B cell (primary cell): ENCODE results near the gene TMEM208. TPM values are rescaled to one million over a fixed set of nuclear protein-coding genes. Genes with fewer than 3 reads are reported as not detected.

ENCODE experiments used
- ATAC-seq: fragments of 200-7000 bp; cut with Tn5 transposase; one replicate; pipeline ENCODE4 v1.10.0; 2021; ENCODE audit warnings: low read depth, mild to moderate bottlenecking, moderate number of reproducible peaks, moderate library complexity
- CTCF ChIA-PET: fragments of 350-600 bp; sonication (Branson Sonifier 250); formaldehyde crosslinking; loops from one replicate; lab custom pipeline; 2021; ENCODE audit warnings: antibody characterized with exemption, inconsistent platforms; lab: Charles Lee
- POLR2A ChIA-PET: fragments of 350-600 bp; sonication (Branson Sonifier 250); formaldehyde crosslinking; loops from one replicate; lab custom pipeline; 2021; ENCODE audit warnings: antibody characterized with exemption; lab: Charles Lee
- DNase-seq: peaks from one replicate; pipeline ENCODE4 v3.0.0; 2013
- H2AFZ ChIP-seq: 2 replicates; pipeline ENCODE4 v1.6.1; 2012; ENCODE audit warnings: mild to moderate bottlenecking, low read depth, low read length; ENCODE audit not compliant: insufficient read depth, poor library complexity, severe bottlenecking
- H3K27ac ChIP-seq, 2 donors: 1 replicate in 1 of 2; 2 replicates in 1 of 2; pipeline ENCODE4 v1.5.1; 2012 to 2013; ENCODE audit warnings: low read length in 2 of 2, mild to moderate bottlenecking in 2 of 2, moderate library complexity in 1 of 2
- H3K27me3 ChIP-seq, 4 experiments: fragments of 200-600 bp in 1 of 4; sonication (generic) in 1 of 4; replicated peaks in 1 of 4; 1 replicate in 2 of 4; 2 replicates in 2 of 4; pipeline versions ENCODE4 v1.6.1 to v1.7.0; 2013 to 2016; ENCODE audit warnings: low read length in 3 of 4, mild to moderate bottlenecking in 2 of 4, mixed read lengths in 1 of 4, moderate library complexity in 1 of 4; ENCODE audit not compliant: insufficient read depth in 4 of 4, control insufficient read depth in 3 of 4; ENCODE audit errors: control extremely low read depth in 1 of 4
- H3K36me3 ChIP-seq, 2 experiments: replicated peaks in 1 of 2; 1 replicate in 1 of 2; 2 replicates in 1 of 2; pipeline versions ENCODE4 v1.6.1 to v1.7.1; 2013; ENCODE audit warnings: low read length in 1 of 2; ENCODE audit not compliant: insufficient read depth in 2 of 2, control insufficient read depth in 1 of 2; ENCODE audit errors: control extremely low read depth in 1 of 2, extremely low read depth in 1 of 2
- H3K4me1 ChIP-seq, 2 donors: fragments of 200-600 bp in 1 of 2; sonication (generic) in 1 of 2; 1 replicate in 1 of 2; 2 replicates in 1 of 2; pipeline versions ENCODE4 v1.5.1 to v1.6.1; 2013 to 2017; ENCODE audit warnings: low read length in 2 of 2; ENCODE audit not compliant: control insufficient read depth in 2 of 2, insufficient read depth in 2 of 2
- H3K4me2 ChIP-seq: replicated peaks from 2 replicates; pipeline ENCODE3; 2012; ENCODE audit warnings: mild to moderate bottlenecking, low read depth, low read length; ENCODE audit not compliant: poor library complexity, severe bottlenecking
- H3K4me3 ChIP-seq, 5 experiments: fragments of 200-600 bp in 1 of 5; sonication (generic) in 1 of 5; 1 replicate in 3 of 5; 2 replicates in 2 of 5; pipeline versions ENCODE4 v1.5.1 to v1.7.0; 2011 to 2016; ENCODE audit warnings: low read length in 4 of 5, mild to moderate bottlenecking in 4 of 5, low read depth in 2 of 5, control low read depth in 1 of 5, moderate library complexity in 1 of 5; ENCODE audit not compliant: insufficient read depth in 1 of 5; ENCODE audit errors: control extremely low read depth in 1 of 5, extremely low read depth in 1 of 5
- H3K79me2 ChIP-seq: fragments of 200-600 bp; sonication (generic); one replicate; pipeline ENCODE4 v1.6.0; 2016; ENCODE audit warnings: low read length; ENCODE audit not compliant: control insufficient read depth, insufficient read depth
- H3K9ac ChIP-seq: fragments of 200-600 bp; sonication (generic); 2 replicates; pipeline ENCODE4 v1.6.1; 2017; ENCODE audit warnings: mild to moderate bottlenecking, low read length, moderate library complexity
- H3K9me3 ChIP-seq, 3 donors: one replicate each; pipeline versions ENCODE4 v1.6.1 to v1.7.1; 2013; ENCODE audit warnings: low read length in 2 of 3; ENCODE audit not compliant: control insufficient read depth in 2 of 3, insufficient read depth in 1 of 3; ENCODE audit errors: control extremely low read depth in 1 of 3
- H4K20me1 ChIP-seq: 2 replicates; pipeline ENCODE4 v1.6.0; 2012; ENCODE audit warnings: mild to moderate bottlenecking, low read length; ENCODE audit not compliant: insufficient read depth, control insufficient read depth, poor library complexity, severe bottlenecking
- H3K27ac Mint-ChIP-seq: one replicate; pipeline ENCODE4 v1.8.0; 2021; ENCODE audit warnings: mixed read lengths
- H3K27me3 Mint-ChIP-seq: one replicate; pipeline ENCODE4 v1.8.0; 2021; ENCODE audit warnings: mixed read lengths
- H3K4me1 Mint-ChIP-seq: one replicate; pipeline ENCODE4 v1.8.0; 2021; ENCODE audit warnings: mixed read lengths
- H3K4me3 Mint-ChIP-seq: one replicate; pipeline ENCODE4 v1.8.0; 2021; ENCODE audit warnings: mixed read lengths
- H3K9me3 Mint-ChIP-seq: one replicate; pipeline ENCODE4 v1.8.0; 2022; ENCODE audit warnings: mixed read lengths; ENCODE audit not compliant: insufficient read depth
- CTCF ChIP-seq: fragments of 200-600 bp; IDR thresholded peaks from one replicate; pipeline ENCODE4 v1.8.0; 2022; ENCODE audit warnings: antibody characterized with exemption, mild to moderate bottlenecking
- EZH2 ChIP-seq: IDR thresholded peaks from 2 replicates; pipeline ENCODE4 v1.6.1; 2012; ENCODE audit warnings: borderline replicate concordance, low read depth, mild to moderate bottlenecking, moderate library complexity, low read length; ENCODE audit not compliant: insufficient read depth, poor library complexity, severe bottlenecking
- WGBS: methylation state at CpG from one replicate; pipeline ENCODE4 v1.1.5; 2013; ENCODE audit warnings: missing lambda C conversion rate; ENCODE audit not compliant: insufficient coverage; 5-methylcytosine and 5-hydroxymethylcytosine counted together
- intact Hi-C: fragments of 100-400 bp; cut with micrococcal nuclease; formaldehyde crosslinking; loops from one replicate; pipeline ENCODE4 v1.10.0; 2022
- polyA plus RNA-seq: library from polyadenylated mRNA; depleted of rRNA; stranded (reverse); fragments of >200 nt; gene quantifications from 2 replicates; pipeline ENCODE4 v1.2.3, GENCODE V29; 2012
- total RNA-seq, 2 donors: library from RNA; stranded (reverse); fragments of 120-200 nt in 1 of 2; gene quantifications; 1 replicate in 1 of 2; 2 replicates in 1 of 2; pipeline versions ENCODE4 v1.2.3 to v1.2.4, GENCODE V29; 2013 to 2022

The TMEM208 gene
- total and polyA plus RNA-seq, 2 donors (not counting 1 experiment from before 2014, with no cell fraction given): 36.1 to 40.4 TPM

GRCh38 chr16:67256701-67257230 lies 29.8 kb downstream of the TMEM208 start:
- H3K36me3 ChIP-seq: no peaks in the 10 kb centered on the region
- no peak overlapping the region for H3K4me3 Mint-ChIP-seq
- no peak overlapping the region for H3K27ac ChIP-seq
- no peaks in the 10 kb centered on the region for H3K9me3 ChIP-seq
- H3K27ac Mint-ChIP-seq: no peak overlapping the region
- ATAC-seq: no peak
- H3K79me2 ChIP-seq: no peaks in the 10 kb centered on the region
- DNase-seq: no peak
- no peaks in the 10 kb centered on the region for H3K9me3 Mint-ChIP-seq
- H3K9ac ChIP-seq: no peak overlapping the region
- no peak for TF ChIP-seq EZH2
- TF ChIP-seq CTCF: no peak
- ChIA-PET POLR2A (no interaction called here), CTCF (no interaction called here)
- H3K4me1 Mint-ChIP-seq: no peaks in the 10 kb centered on the region
- WGBS: 95% methylated on average over 7 of the region's 11 CpGs
- H4K20me1 ChIP-seq: no peaks in the 10 kb centered on the region
- no peaks in the 10 kb centered on the region for H3K27me3 Mint-ChIP-seq
- H3K4me3 ChIP-seq: no peak overlapping the region
- no peaks in the 10 kb centered on the region for H3K4me1 ChIP-seq
- no peak overlapping the region for H2AFZ ChIP-seq
- intact Hi-C loops: no loop called here
- no peak overlapping the region for H3K4me2 ChIP-seq
- peaks cover 0 to 7% (median 0%) of the 10 kb centered on the region in 4 experiments for H3K27me3 ChIP-seq

GRCh38 chr16:67257486-67258160 lies 30.7 kb downstream of the TMEM208 start:
- Histone ChIP-seq H3K4me2 (no peak overlapping the region), H3K27ac (no peak overlapping the region), H2AFZ (no peak overlapping the region), H3K9ac (no peak overlapping the region), H3K4me3 (no peak overlapping the region), H3K79me2 (no peaks in the 10 kb centered on the region), H4K20me1 (no peaks in the 10 kb centered on the region), H3K27me3 (peaks cover 0 to 4% (median 0%) of the 10 kb centered on the region in 4 experiments), H3K36me3 (no peaks in the 10 kb centered on the region), H3K9me3 (no peaks in the 10 kb centered on the region), H3K4me1 (no peaks in the 10 kb centered on the region)
- Mint-ChIP-seq H3K4me1 (no peaks in the 10 kb centered on the region), H3K27ac (no peak overlapping the region), H3K4me3 (no peak overlapping the region), H3K27me3 (peaks cover 5% of the 10 kb centered on the region), H3K9me3 (no peaks in the 10 kb centered on the region)
- 63% methylated on average over 3 of the region's 4 CpGs for WGBS
- intact Hi-C loops: no loop called here
- POLR2A ChIA-PET: no interaction called here
- no peak for TF ChIP-seq CTCF
- CTCF ChIA-PET: no interaction called here
- DNase-seq (no peak), ATAC-seq (no peak)
